GM18907 (cell line): ENCODE data around the gene PDAP1.
"Not testable (repeated sequence)": the region's sequence is repeated elsewhere in the genome, so short reads cannot be mapped to it uniquely, and the experiment has no call there.

Experiments used
- ATAC-seq: cut with Tn5 transposase; IDR thresholded peaks from one replicate; pipeline ENCODE4 v1.9.1; 2021; ENCODE audit warnings: mild to moderate bottlenecking, moderate library complexity; ENCODE audit not compliant: unreplicated experiment

The PDAP1 gene

GRCh38 chr7:99380032-99380822 lies 28.2 kb downstream of the PDAP1 start:
- peak; percentile 41 for ATAC-seq

DNA sequence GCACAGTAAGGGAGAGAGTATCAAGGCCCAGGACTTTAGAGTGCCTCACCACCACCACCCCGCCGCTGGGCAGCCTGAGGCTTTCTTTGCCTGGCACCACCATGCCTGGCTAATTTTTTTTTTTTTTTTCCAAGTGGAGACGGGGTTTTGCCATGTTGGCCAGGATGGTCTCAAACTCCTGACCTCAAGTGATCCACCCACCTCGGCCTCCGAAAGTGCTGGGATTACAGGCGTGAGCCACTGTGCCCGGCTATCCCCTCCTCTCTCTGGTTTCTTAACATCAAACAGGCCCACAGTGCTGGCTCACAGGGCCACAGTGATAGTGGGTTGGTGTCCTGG lies 28.7 kb downstream of the PDAP1 start:
- ATAC-seq, result not testable (repeated sequence)

DNA sequence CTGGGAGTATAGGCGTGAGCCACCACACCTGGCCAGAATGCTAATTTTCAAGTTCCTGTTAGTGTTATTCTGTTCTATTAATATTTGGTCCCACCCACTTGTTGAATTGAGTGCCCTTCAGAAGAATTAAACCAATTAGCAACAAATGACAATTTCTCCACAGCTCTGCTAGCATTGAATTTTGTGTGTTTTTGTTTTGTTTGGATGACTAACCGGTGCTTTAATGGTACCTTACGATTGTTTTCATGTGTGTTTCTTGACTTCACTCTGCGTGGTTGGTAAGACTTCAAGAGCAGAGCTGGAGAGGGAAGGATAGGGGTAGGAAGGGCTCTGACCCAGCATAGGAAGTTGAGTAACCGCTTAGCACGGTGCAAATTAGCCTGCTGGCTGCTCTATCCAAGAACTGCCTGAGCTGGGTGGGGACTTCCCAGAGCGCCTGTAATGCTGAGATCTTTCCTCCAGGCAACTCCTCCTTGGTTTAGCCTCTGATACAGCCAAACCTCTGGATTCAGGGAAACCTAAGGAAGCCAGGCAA lies 29.3 kb downstream of the PDAP1 start:
- ATAC-seq, result no peak

DNA sequence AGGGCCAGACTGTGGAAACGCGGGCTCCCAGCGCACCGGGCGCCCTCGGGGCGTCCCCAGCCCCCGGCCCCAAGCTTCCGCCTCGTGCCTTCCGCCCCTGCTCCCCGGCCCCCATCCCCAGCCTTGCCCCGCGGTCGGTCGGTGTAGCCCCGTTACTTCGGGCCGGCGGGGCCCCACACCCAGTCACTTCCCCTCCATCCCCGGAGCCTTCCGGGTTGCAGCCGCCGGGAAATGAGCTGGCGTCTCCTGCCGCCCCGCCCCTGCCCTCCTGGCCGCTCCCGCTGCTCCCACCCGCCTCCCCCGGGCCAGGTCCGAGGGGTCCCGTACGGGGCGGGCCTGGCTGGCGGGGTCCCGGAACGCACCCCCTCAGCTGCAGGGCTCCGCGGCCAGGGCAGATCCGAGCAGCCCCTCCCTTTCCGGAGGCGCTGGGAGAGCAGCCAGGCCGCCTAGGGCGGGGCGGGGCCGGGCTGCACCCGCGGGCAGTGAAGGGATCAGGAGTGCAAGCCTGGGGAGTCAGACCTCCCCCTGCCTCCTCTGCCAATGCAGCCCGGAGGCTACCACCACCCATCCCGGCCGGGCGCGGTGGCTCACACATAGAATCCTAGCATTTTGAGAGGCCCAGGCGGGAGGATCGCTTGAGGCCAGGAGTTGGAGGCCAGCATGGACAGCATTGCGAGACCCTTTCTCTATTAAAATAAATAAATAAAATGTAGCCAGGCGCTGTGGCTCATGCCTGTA lies 33.2 kb downstream of the PDAP1 start:
- ATAC-seq, result peak; percentile 46

- ATAC-seq, result peak; percentile 63
These were observed 34.0 kb downstream of the PDAP1 start, which contains the start of gene ARPC1B for GRCh38 chr7:99374111-99375064. Gene ARPC1B (plus strand): TSS chr7:99374730. CDS start chr7:99385715, 10,985 bp downstream.

GRCh38 chr7:99373091-99374066 lies 35.0 kb downstream of the PDAP1 start:
- ATAC-seq, result no peak

DNA sequence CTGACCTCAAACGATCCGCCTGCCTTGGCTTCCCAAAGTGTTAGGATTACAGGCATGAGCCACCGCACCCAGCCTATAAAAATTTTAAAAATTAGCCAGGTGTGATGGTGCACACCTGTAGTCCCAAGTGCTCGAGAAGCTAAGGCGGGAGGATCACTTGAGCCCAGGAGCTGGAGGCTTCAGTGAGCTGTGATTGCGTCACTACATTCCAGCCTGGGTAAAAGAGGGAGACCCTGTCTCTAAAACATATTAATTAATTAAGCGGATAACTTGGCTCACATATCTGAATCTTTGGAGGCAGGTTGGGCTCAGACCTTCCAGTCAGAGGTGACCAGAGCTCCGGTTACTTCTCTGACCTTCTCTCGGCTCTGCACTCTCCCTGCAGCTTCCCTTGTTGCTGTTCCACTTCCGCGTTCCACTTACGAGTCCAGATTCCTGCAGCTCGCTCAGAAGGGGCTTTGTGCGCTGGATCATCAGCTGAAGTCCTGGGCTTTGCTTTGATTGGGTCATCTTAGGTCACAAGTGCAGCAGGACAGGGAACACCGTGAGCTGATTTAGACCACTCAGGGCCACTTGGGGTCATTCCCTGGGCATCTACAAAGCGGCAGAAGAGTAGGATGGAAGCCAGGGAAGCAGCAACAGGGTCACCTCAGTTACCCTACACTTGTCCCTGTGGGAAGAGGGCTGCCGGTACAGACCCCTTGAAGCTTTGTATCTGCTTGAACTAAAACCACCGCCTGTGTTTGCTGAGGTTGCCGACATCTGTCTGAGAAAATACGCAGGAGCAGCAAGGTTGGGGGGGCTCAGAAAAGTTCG lies 35.9 kb downstream of the PDAP1 start:
- no peak for ATAC-seq

- ATAC-seq, result no peak
These were observed 36.9 kb downstream of the PDAP1 start for GRCh38 chr7:99371376-99371920.

DNA sequence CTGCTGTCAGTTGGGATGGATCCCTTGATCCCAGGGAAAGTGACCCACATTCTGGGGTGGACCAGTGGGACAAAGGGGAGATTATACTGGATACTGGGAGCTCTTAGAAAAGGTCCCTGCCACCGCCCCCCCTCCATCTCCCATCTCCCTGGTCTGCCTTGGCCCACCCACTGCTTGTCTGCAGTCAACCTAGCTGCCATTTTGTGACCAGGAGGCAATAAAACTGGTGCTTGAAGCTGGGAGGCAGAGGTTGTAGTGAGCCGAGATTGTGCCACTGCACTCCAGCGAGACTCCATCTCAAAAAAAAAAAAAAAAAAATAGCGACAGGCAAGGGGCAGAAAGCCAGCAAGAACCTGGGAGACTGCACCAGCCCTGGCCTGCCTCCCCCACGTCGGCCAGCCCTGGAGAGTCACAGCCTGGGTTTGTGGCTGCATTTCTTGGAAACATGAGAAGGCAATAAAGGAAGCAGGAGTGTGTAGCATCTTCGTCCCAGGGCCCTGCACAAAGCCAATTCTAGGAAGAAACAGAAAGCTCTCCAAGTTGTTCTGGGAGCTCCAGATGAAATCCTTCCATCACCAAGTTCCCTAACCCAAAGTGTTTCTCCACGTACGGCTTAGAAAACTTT lies 38.5 kb downstream of the PDAP1 start:
- ATAC-seq, result no peak

DNA sequence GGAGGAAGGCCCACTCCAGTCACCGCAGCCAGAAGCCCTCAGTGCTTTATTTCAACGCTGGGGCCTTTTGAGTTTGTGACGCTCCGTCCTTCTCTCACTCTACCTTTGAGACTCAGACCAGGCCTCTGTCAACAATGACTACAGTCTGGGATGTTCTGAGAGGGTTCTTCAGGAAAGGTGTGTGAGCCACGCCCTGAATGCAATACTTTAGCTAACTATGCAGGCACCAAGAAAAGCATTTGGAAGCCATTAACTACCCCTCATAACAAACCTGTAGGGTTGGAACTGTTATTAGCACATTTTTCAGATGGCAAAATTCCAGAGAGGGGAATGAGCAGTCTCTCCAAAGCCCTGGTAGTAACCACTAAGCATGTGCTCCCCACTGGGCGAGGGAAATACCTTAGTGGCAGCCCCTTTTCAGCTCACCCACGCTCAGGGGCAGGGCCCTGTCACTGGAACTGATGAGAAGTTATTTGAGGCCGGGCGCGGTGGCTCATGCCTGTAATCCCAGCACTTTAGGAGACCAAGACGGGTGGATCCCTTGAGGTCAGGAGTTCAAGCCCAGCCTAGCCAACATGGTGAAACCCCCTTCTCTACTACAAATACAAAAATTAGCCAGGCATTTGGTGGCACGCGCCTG lies 39.5 kb downstream of the PDAP1 start:
- no peak for ATAC-seq

GRCh38 chr7:99366646-99367045 lies 41.8 kb downstream of the PDAP1 start:
- ATAC-seq, result no peak

DNA sequence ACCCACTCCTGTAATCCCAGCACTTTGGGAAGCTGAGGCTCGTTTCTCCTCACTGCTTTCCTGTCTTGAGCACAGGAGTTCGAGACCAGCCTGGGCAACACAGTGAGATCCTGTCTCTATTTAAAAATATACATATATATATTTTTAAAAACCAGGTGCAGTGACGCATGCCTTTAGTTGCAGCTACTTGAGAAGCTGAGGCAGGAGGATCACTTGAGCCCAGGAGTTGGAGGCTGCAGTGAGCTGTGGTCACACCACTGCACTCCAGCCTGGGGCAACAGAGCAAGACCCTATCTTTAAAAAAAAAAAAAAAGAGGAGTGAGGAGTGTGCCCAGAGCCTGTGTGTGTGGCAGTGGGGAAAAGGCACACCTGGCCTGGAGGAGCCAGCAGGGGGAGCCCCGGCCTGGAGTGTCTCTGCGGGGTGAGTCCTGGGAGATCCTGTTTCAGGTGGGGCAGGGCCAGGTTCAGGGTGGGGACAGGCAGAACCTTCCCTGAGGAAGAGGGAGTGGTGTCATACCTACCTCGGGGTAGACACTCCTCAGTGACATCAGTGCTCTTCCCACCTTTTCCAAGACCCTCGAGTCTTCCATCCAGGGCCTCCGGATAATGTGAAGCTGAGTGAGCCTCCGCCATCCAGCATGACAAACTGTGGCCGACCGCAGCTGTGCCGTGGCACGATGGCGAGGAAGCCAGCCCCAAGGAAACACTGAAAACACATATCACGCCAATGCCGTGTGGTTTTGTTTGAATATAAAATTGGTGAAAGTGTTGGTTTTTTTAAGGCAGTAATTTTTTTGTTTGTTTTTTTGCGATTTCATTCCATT lies 42.9 kb downstream of the PDAP1 start:
- ATAC-seq, result no peak

DNA sequence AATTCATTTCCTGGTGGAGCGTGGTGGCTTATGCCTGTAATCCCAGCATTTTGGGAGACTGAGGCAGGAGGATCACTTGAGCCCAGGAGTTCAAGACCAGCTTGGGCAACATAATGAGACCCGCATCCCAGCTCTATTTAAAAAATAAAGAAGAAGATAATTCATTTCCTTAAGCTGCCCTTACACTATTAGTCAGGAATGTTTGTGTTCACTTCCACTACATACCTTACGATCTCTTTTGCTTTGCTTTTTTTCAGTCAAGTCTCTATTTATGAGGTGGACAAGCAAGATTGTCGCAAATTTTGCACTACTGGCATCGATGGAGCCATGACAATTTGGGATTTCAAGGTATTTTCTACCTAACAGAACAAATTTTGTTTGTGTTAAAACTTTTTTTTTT lies 45.1 kb downstream of the PDAP1 start:
- no peak for ATAC-seq

DNA sequence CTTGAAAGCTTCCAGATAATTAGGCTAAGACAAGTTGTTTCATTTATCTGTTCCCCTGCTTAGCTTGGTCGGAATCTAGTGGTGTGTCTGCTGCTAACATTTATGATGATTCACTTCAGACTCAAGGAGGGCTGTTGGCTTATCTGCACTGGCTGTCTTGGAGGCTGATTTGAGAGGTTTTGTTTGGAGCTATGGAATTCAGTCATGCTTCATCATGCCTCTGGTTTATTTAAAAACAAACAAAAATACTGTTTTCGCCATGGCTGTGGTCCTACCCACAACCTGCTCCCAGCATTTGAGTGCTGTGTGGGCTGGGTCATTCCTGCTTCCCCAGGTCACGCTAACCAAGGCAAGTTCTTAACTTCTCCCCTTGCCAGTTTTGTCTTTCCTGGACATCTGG lies 45.6 kb downstream of the PDAP1 start:
- no peak for ATAC-seq

DNA sequence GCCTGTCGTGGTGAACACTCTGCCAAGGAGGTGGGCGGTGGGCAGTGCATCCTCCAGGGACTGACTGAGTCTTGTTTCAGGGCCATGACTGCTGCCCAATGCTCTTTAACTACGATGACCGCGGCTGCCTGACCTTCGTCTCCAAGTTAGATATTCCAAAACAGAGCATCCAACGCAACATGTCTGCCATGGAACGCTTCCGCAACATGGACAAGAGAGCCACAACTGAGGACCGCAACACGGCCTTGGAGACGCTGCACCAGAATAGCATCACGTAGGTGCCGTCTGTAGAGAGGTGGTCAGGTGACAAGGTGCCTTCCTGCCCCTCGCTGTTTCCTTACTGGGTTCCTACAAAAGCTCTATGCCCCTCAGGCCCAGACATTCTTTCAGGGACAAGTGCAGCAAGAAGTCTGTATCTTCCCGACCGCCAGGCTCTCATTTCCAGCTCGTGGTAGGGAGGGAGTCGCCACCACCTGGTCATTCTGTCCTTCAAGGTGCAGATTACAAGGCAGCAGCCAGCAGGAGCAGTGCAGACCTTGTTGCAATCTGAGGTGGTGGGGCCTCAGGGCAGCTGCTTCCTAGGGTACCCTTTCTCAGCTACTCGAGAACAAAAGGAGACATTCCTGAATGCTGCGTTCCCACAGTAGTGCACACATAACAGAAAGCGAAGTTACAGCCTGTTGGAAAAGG lies 48.8 kb downstream of the PDAP1 start:
- no peak for ATAC-seq

DNA sequence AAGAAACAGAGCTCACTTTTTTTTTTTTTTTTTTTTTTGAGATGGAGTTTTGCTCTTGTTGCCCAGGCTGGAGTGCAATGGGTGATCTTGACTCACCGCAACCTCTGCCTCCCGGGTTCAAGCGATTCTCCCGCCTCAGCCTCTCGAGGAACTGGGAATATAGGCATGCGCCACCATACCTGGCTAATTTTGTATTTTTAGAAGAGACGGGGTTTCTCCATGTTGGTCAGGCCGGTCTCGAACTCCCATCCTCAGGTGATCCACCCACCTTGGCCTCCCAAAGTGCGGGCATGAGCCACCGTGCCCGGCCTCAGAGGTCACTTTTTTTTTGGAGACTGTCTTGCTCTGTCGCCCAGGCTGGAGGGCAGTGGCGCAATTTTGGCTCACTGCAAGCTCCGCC lies 49.9 kb downstream of the PDAP1 start:
- ATAC-seq, result not testable (repeated sequence)
